Naive thymus-derived CD8-positive, alpha-beta T cell (primary cell): ENCODE measurements around the gene HYDIN. TPM values are rescaled to one million over a fixed set of nuclear protein-coding genes. Genes with fewer than 3 reads are reported as not detected.
A peak's percentile ranks its signal among the peaks of the same experiment; 100 is the strongest.

Experiments
- ATAC-seq, 2 donors: fragments of 150-1000 bp; cut with Tn5 transposase in 1 of 2; sonication (Bioruptor Pico), chemical (Tn5 transposase) in 1 of 2; 1 replicate in 1 of 2; 2 replicates in 1 of 2; pipeline ENCODE4 v1.10.0; 2021; ENCODE audit warnings: mild to moderate bottlenecking in 2 of 2, moderate library complexity in 2 of 2
- POLR2A ChIA-PET: fragments of 350-600 bp; sonication (Branson Sonifier 250); formaldehyde crosslinking; loops from one replicate; lab custom pipeline; 2021; ENCODE audit warnings: antibody characterized with exemption; lab: Charles Lee
- DNase-seq, 10 donors: peaks; one replicate each; pipeline versions ENCODE4 v3.0.0 to v3.0.0-alpha.2; 2020 to 2022
- H3K27ac Mint-ChIP-seq, 10 donors: one replicate each; pipeline ENCODE4 v1.8.0; 2020 to 2022; ENCODE audit warnings: mild to moderate bottlenecking in 10 of 10, mixed read lengths in 10 of 10, moderate library complexity in 4 of 10, inconsistent platforms in 1 of 10
- H3K27me3 Mint-ChIP-seq, 5 donors: one replicate each; pipeline ENCODE4 v1.8.0; 2021 to 2022; ENCODE audit warnings: mixed read lengths in 5 of 5
- H3K36me3 Mint-ChIP-seq, 3 donors: one replicate each; pipeline ENCODE4 v1.8.0; 2020 to 2022; ENCODE audit warnings: mixed read lengths in 3 of 3, mild to moderate bottlenecking in 2 of 3, inconsistent platforms in 1 of 3
- H3K4me1 Mint-ChIP-seq, 4 donors: one replicate each; pipeline ENCODE4 v1.8.0; 2021 to 2022; ENCODE audit warnings: mixed read lengths in 4 of 4
- H3K4me3 Mint-ChIP-seq, 10 donors: one replicate each; pipeline ENCODE4 v1.8.0; 2020 to 2022; ENCODE audit warnings: mild to moderate bottlenecking in 10 of 10, mixed read lengths in 10 of 10, moderate library complexity in 6 of 10, inconsistent platforms in 1 of 10
- H3K9me3 Mint-ChIP-seq, 9 donors: one replicate each; pipeline ENCODE4 v1.8.0; 2020 to 2022; ENCODE audit warnings: mixed read lengths in 9 of 9, mild to moderate bottlenecking in 3 of 9, inconsistent platforms in 1 of 9, moderate library complexity in 1 of 9
- polyA plus RNA-seq, 3 donors: library from polyadenylated mRNA; unstranded; fragments of 300-500 nt; fragmentation: Illumina TruSeq; gene quantifications; one replicate each; pipeline ENCODE4 v1.2.3, GENCODE V29; 2021
- total RNA-seq, 8 experiments: library from RNA in 2 of 8; stranded (reverse) in 2 of 8; gene quantifications; one replicate each; pipeline ENCODE4 v1.2.3 and lab custom pipeline; 2021 to 2026

The HYDIN gene
- total RNA-seq, result not detected
- polyA plus RNA-seq, result not detected
- total RNA-seq (lab: John Stamatoyannopoulos, UW), result 0 to 0.08 (median 0.04) reads per million in 6 experiments

DNA sequence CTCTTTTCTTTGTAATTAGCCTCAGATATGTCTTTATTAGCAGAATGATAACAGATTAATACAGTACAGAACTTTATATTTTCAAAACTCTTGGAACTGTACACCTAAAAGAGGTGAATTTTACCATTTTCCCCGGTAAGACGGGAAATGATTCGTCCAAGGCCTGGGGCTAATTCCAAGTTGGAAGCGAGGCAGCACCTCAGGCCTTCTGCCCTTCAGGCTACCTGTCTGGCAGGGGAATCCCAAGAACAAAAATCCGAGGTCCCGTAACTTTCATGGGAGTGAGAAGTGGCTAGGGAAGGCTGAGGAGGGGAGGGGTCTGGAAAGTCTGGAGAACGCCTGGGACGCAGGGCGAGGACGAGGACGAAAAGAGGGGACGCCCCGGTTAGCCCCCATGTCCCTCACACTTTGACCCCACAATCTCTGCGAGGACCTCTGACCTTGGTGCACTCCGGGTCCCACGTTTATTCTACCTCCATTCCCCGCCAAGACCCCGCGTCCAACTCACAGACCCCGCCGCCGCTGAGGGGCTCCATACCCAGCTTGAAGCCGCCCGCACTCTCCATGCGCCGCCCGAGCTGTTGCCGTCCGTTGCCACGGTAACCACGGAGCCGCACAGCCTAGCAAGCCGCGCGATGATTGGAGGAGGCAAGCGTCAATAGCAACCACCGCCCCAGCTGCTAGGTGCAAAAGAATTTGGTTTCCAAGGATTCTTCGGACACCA lies at the start of gene HYDIN:
TSS of gene HYDIN (minus strand) at position 601 of the 724 bp plus-strand sequence. CDS start 43,827 bp downstream, outside the sequence.
- DNase-seq, result peak in 3 of 10 donors; percentile 9 to 39 (median 18)
- peaks cover 0 to 2% (median 0%) of the 10 kb centered on the region in 4 donors for H3K4me1 Mint-ChIP-seq
- peaks cover 16 to 74% (median 40%) of the 10 kb centered on the region in 9 donors for H3K9me3 Mint-ChIP-seq
- H3K4me3 Mint-ChIP-seq, result peak within 1 kb of the TSS in 3 of 10 donors; percentile 25 to 27 (median 26)
- H3K36me3 Mint-ChIP-seq, result peaks cover 2 to 57% (median 15%) of the 10 kb centered on the region in 3 donors
- no peak for ATAC-seq
- peak within 1 kb of the TSS in 1 of 10 donors; percentile 47 for H3K27ac Mint-ChIP-seq
- POLR2A ChIA-PET, result no interaction called here
- H3K27me3 Mint-ChIP-seq, result peaks cover 24 to 40% (median 34%) of the 10 kb centered on the region in 5 donors

DNA sequence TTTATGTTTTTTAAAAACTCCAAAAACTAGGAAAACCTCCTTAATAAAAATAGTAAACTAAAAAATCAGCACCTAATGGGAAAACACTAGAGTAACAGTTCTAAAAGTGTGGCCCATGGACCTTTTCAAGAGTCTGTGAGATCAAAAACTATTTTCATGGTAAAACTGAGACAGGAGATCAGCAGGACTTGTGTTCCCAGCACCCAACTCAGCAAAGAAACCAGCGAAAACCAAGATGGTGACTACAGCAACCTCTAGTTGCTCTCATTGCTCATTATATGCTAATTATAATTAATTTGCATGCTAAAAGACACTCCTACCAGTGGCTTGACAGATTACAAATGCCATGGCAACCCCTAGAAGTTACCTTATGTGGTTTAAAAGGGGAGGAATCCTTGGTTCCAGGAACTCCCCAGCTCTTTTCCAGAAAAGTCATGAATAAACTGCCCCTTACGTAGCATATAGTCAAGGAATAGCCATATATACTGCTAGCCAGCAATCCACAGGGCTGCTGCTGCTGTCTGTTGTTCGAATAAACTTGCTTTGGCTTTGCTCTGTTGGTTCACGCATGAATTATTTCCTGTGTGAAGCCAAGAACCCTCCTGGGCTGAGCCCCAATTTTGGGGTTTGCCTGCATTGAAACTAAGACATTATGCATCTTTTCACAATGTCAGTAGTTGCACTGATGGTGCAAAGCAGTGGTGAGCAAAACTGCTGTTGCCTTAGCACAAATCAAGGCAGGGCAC lies 46.2 kb upstream of the HYDIN start:
- H3K36me3 Mint-ChIP-seq, result peaks cover 2 to 19% (median 16%) of the 10 kb centered on the region in 3 donors
- no peaks in the 10 kb centered on the region for H3K27me3 Mint-ChIP-seq
- POLR2A ChIA-PET, result no interaction called here
- H3K27ac Mint-ChIP-seq, result no peak overlapping the region
- H3K4me1 Mint-ChIP-seq, result no peaks in the 10 kb centered on the region
- DNase-seq, result no peak
- ATAC-seq, result no peak
- H3K9me3 Mint-ChIP-seq, result peaks cover 3 to 27% (median 16%) of the 10 kb centered on the region in 9 donors
- H3K4me3 Mint-ChIP-seq, result no peak overlapping the region

DNA sequence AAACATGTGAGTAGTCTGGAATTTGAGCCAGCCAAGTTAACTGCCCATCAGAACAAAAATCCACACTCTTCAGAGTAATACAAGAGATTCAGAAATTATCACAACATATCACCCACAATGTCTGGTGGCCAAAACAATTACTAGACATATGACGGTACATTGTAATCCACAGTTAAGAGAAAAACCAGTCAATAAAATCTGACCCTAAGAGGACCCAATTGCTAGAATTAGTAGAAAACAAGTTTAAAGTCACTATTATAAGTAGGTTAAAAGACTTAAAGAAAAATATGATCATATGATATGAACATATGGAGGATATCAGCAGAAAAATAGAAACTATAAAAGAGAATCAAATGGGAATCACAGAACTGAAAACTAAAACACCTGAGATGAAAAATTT lies 42.9 kb upstream of the HYDIN start:
- ATAC-seq (no peak), DNase-seq (no peak)
- Mint-ChIP-seq H3K9me3 (peaks cover 3 to 18% (median 13%) of the 10 kb centered on the region in 9 donors), H3K27ac (no peak overlapping the region), H3K4me1 (no peaks in the 10 kb centered on the region), H3K4me3 (no peak overlapping the region), H3K27me3 (peaks cover 2 to 16% (median 8%) of the 10 kb centered on the region in 5 donors), H3K36me3 (peaks cover 0 to 19% (median 16%) of the 10 kb centered on the region in 3 donors)
- POLR2A ChIA-PET, result no interaction called here

DNA sequence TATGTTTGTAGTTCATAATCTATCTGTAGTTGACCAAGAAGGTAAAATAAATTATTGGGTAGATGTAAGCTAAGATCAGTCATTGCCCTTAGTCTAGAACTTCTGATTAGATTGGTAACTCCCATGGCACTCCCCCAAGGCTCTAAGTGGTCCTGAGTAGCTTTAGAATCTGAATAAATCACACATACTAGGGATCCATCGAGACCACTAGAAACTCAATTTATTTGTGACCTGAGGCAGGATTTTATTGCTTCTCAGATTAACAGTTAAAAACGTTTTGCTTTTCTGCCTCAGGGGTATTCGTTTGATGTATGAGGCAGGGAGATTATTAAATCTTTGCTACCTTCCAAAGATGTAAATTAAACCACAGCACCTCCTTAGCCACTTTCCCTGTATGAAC lies 33.8 kb upstream of the HYDIN start:
- peaks cover 0 to 4% (median 2%) of the 10 kb centered on the region in 4 donors for H3K4me1 Mint-ChIP-seq
- ATAC-seq (no peak), DNase-seq (no peak)
- H3K27me3 Mint-ChIP-seq, result peaks cover 18 to 58% (median 36%) of the 10 kb centered on the region in 5 donors
- no peak overlapping the region for H3K4me3 Mint-ChIP-seq
- POLR2A ChIA-PET, result no interaction called here
- H3K36me3 Mint-ChIP-seq, result peaks cover 0 to 1% (median 0%) of the 10 kb centered on the region in 3 donors
- H3K27ac Mint-ChIP-seq, result no peak overlapping the region
- H3K9me3 Mint-ChIP-seq, result no peaks in the 10 kb centered on the region

DNA sequence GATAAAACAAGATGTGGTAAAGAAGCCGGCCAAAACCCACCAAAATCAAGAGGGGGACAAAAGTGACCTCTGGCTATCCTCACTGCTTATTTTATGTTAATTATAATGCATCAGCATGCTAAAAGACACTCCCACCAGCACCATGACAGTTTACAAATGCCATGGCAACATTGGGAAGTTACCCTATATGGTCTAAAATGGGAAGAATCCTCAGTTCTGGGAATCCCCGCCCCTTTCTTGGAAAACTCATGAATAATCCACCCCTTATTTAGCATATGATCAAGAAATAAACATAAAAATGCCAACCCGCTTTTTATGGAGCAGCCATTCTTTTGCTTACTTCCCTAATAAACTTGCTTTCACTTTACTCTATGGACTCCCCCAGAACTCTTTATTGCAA lies 33.1 kb upstream of the HYDIN start:
- H3K9me3 Mint-ChIP-seq, result no peaks in the 10 kb centered on the region
- no peak overlapping the region for H3K27ac Mint-ChIP-seq
- peaks cover 2 to 9% (median 6%) of the 10 kb centered on the region in 4 donors for H3K4me1 Mint-ChIP-seq
- ATAC-seq (no peak), DNase-seq (no peak)
- no peak overlapping the region for H3K4me3 Mint-ChIP-seq
- POLR2A ChIA-PET, result no interaction called here
- H3K27me3 Mint-ChIP-seq, result peaks cover 16 to 60% (median 33%) of the 10 kb centered on the region in 5 donors
- peaks cover 0 to 1% (median 0%) of the 10 kb centered on the region in 3 donors for H3K36me3 Mint-ChIP-seq

DNA sequence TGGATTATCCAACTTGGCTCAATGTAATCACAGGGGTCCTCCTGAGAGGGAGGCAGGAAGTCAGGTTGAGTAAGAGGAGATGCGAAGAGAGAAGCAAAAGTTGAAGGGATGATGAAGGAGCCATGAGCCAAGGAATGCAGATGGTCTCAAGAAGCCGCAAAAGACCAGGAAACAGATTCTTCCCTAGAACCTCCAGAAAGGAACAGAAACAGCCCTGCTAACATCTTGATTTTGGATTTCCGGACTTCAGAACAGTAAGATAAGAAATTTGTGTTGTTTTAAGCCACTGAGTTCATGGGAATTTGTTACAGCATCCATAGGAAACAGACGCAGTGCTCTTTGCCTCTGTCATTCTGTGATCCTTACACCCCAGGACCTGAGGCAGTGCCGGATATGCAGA lies 31.9 kb upstream of the HYDIN start:
- Mint-ChIP-seq H3K27me3 (peaks cover 13 to 56% (median 26%) of the 10 kb centered on the region in 5 donors), H3K4me3 (no peak overlapping the region), H3K36me3 (peaks cover 0 to 1% (median 0%) of the 10 kb centered on the region in 3 donors), H3K9me3 (no peaks in the 10 kb centered on the region), H3K4me1 (peaks cover 2 to 9% (median 6%) of the 10 kb centered on the region in 4 donors), H3K27ac (no peak overlapping the region)
- POLR2A ChIA-PET, result no interaction called here
- DNase-seq, result no peak
- no peak for ATAC-seq

DNA sequence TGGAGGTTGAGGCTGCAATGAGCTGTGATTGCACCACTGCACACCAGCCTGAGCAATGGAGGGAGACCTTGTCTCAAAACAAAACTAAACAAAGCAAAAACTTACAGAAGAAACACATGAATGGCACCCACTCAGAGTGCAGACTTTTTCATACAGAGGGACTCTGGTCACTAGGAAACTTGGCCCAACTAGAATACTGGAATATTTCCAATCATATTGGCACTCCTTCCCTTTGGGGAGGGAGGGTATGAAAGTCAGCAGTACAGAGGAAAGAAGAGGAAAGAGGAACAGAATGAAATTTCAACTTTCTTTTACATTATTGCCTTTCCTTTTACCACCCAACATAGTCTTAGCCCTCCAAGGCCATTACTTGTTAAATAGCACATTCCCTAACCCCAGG lies 30.5 kb upstream of the HYDIN start:
- POLR2A ChIA-PET, result no interaction called here
- Mint-ChIP-seq H3K9me3 (no peaks in the 10 kb centered on the region), H3K27me3 (peaks cover 11 to 52% (median 25%) of the 10 kb centered on the region in 5 donors), H3K36me3 (no peaks in the 10 kb centered on the region), H3K27ac (peak overlapping the region in 1 of 10 donors; percentile 13), H3K4me3 (no peak overlapping the region), H3K4me1 (peaks cover 2 to 9% (median 7%) of the 10 kb centered on the region in 4 donors)
- DNase-seq (no peak), ATAC-seq (no peak)

DNA sequence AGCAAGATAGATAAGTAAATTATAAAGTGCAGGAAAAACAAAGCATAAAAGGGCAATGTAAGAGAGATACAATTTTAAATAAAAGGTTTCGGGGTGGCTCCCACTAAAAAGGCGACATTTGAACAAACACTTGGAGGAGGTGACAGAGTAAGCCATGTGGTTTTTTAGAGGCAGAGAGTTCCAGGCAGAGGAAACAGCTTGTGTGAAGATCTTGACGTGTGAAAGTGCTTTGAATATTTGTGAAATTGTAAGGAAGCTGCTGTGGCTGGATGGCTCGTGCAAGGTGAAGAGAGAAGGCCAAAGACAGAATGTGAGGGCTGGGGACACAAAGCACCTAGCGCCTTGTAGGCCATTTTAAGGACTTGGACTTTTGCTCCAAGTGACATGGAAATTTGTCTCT lies 28.6 kb upstream of the HYDIN start:
- no peaks in the 10 kb centered on the region for H3K36me3 Mint-ChIP-seq
- ATAC-seq (no peak), DNase-seq (peak in 3 of 10 donors; percentile 8 to 53 (median 8))
- H3K27ac Mint-ChIP-seq, result peak overlapping the region in 2 of 10 donors; percentile 7 to 87
- H3K4me3 Mint-ChIP-seq, result peak overlapping the region in 1 of 10 donors; percentile 3
- no peaks in the 10 kb centered on the region for H3K9me3 Mint-ChIP-seq
- POLR2A ChIA-PET, result no interaction called here
- peaks cover 3 to 19% (median 11%) of the 10 kb centered on the region in 4 donors for H3K4me1 Mint-ChIP-seq
- peaks cover 11 to 52% (median 25%) of the 10 kb centered on the region in 5 donors for H3K27me3 Mint-ChIP-seq

DNA sequence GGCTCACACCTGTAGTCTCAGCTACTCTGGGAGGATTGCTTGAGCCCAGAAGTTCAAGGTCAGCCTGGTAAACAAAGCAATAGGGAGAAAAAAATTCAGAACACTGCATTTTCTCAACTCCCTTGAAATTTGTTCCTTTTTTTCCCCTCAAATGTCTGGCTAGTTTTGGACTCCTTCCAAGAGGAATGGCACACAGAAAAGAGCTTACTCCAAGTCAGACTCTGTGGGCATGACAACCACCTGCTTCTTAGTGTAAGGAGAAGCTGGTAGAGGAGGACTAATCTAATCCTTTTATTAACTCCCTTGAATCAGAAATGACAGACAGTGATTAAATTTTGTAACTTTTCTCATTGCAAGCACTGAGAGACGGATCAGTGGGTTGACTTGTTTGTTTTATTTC lies 27.9 kb upstream of the HYDIN start:
- Mint-ChIP-seq H3K4me3 (no peak overlapping the region), H3K4me1 (peaks cover 3 to 19% (median 11%) of the 10 kb centered on the region in 4 donors), H3K36me3 (no peaks in the 10 kb centered on the region), H3K27ac (no peak overlapping the region), H3K9me3 (no peaks in the 10 kb centered on the region), H3K27me3 (peaks cover 11 to 48% (median 25%) of the 10 kb centered on the region in 5 donors)
- POLR2A ChIA-PET, result no interaction called here
- DNase-seq, result no peak
- no peak for ATAC-seq

DNA sequence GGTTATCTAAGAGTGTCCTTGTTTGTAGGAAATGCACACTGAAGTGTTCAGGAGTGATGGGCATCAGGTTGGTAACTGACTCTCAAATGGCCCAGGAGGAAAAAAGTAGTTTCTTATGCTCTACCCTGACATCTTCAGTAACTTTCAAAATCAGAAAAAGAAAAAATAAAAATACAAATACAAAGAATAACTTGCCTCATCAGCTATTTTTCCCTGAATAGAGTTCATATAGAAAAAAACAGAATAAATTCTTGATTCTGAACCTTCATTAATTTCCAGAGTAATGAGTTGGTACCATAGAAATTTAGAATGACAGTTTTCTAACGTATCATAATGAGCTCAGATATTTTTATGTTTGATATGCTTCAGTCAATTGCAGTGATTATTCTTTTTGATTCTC lies 27.2 kb upstream of the HYDIN start:
- Mint-ChIP-seq H3K36me3 (no peaks in the 10 kb centered on the region), H3K27me3 (peaks cover 11 to 42% (median 23%) of the 10 kb centered on the region in 5 donors), H3K4me3 (no peak overlapping the region), H3K27ac (no peak overlapping the region), H3K4me1 (peaks cover 3 to 19% (median 11%) of the 10 kb centered on the region in 4 donors), H3K9me3 (no peaks in the 10 kb centered on the region)
- ATAC-seq (no peak), DNase-seq (no peak)
- POLR2A ChIA-PET, result no interaction called here

DNA sequence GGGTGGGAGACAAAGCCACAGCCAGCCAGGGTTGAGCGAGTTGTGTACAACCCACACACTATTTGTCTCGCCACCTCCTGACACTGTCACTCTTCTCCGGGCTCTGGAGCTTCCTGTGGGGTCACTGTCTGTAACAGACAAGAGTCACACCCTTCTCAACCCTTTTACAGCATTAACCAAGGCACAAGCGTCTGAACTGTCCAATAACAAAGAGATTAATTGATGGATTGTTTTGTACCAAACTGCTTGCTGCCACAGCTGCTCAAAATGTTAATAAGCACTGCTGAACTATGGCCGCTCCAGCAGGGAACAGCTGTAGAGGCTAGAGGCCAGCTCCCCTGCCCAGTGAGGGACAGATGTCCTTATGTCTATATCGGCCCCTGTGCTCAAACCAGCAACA lies 25.2 kb upstream of the HYDIN start:
- DNase-seq (peak in 1 of 10 donors; percentile 14), ATAC-seq (no peak)
- POLR2A ChIA-PET, result no interaction called here
- Mint-ChIP-seq H3K27ac (peak overlapping the region in 4 of 10 donors; percentile 4 to 74 (median 31)), H3K36me3 (no peaks in the 10 kb centered on the region), H3K9me3 (no peaks in the 10 kb centered on the region), H3K4me1 (peaks cover 3 to 19% (median 11%) of the 10 kb centered on the region in 4 donors), H3K27me3 (peaks cover 4 to 23% (median 9%) of the 10 kb centered on the region in 5 donors), H3K4me3 (no peak overlapping the region)

DNA sequence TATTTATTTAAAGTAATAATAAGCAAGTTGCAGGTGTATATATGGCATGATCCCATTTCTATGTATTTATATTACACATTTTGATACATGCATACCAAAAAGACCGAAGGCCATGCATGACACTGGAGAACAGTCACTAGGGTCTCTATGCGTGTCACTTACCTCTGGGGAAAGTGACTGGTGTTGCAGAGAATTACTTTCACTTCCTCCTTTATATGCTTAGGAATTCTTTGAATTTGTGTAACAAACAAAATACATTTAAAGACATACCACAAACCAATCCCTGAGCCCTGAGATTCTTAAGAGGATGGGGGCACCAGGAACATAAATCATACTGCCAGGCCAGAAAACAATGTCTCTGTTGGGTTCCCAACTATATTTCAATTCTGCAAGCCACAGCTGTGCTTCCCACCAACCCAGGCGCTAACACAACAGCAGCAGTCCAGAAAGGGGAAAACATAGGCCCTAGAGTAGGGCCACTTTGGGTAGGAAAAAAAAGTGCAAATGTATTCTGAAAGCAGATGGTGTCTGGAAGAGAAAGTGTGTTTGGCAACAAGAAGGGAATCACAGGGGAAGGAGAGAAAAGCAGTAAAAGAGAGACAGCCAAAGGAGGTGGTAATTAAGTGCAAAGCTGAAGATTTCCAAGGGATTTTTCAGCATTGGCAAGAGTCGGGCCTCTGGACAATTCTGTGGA lies 24.5 kb upstream of the HYDIN start:
- Mint-ChIP-seq H3K4me1 (peaks cover 3 to 19% (median 11%) of the 10 kb centered on the region in 4 donors), H3K27me3 (peaks cover 0 to 16% (median 3%) of the 10 kb centered on the region in 5 donors), H3K27ac (peak overlapping the region in 6 of 10 donors; percentile 1 to 74 (median 30)), H3K36me3 (no peaks in the 10 kb centered on the region), H3K9me3 (no peaks in the 10 kb centered on the region), H3K4me3 (peak overlapping the region in 1 of 10 donors; percentile 43)
- no peak for ATAC-seq
- POLR2A ChIA-PET, result no interaction called here
- no peak for DNase-seq
